DND-41 (cell line): ENCODE data around the gene G6PC2.

Experiments used
- ATAC-seq: fragments of 200-7000 bp; cut with Tn5 transposase; 3 replicates; pipeline ENCODE4 v1.9.1; 2021; ENCODE audit warnings: low read depth; ENCODE audit not compliant: insufficient read depth
- DNase-seq: peaks from one replicate; pipeline ENCODE4 v3.0.0-alpha.2; 2020
- H2AFZ ChIP-seq: 2 replicates; pipeline ENCODE4 v1.6.0; 2012; ENCODE audit warnings: low read depth, low read length
- H3K27ac ChIP-seq: 2 replicates; pipeline ENCODE4 v1.5.1; 2012; ENCODE audit warnings: low read length, inconsistent platforms
- H3K27me3 ChIP-seq: fragments of 200-600 bp; sonication (generic); 2 replicates; pipeline ENCODE4 v1.6.0; 2012; ENCODE audit warnings: low read length, mild to moderate bottlenecking, inconsistent platforms; ENCODE audit not compliant: insufficient read depth, poor library complexity
- H3K36me3 ChIP-seq: 2 replicates; pipeline ENCODE4 v1.5.1; 2012; ENCODE audit warnings: low read length, inconsistent platforms; ENCODE audit not compliant: insufficient read depth
- H3K4me1 ChIP-seq: 2 replicates; pipeline ENCODE4 v1.5.1; 2012; ENCODE audit warnings: mild to moderate bottlenecking, low read length; ENCODE audit not compliant: insufficient read depth
- H3K4me2 ChIP-seq: 2 replicates; pipeline ENCODE4 v1.6.0; 2012; ENCODE audit warnings: mild to moderate bottlenecking, moderate library complexity, low read length, inconsistent platforms; ENCODE audit not compliant: insufficient read depth
- H3K4me3 ChIP-seq, 2 experiments: fragments of 200-600 bp in 1 of 2; shearing (Covaris generic) in 1 of 2; 2 replicates each; pipeline ENCODE4 v1.5.1; 2012 to 2016; ENCODE audit warnings: inconsistent platforms in 2 of 2, low read length in 2 of 2, mild to moderate bottlenecking in 2 of 2, low read depth in 1 of 2, moderate library complexity in 1 of 2
- H3K79me2 ChIP-seq: 2 replicates; pipeline ENCODE4 v1.6.0; 2012; ENCODE audit warnings: low read length, inconsistent platforms; ENCODE audit not compliant: insufficient read depth
- H3K9ac ChIP-seq: 2 replicates; pipeline ENCODE4 v1.6.0; 2012; ENCODE audit warnings: low read depth, mild to moderate bottlenecking, inconsistent platforms, low read length, moderate library complexity
- H3K9me3 ChIP-seq: 2 replicates; pipeline ENCODE4 v1.5.1; 2012; ENCODE audit warnings: low read length, moderate library complexity, mild to moderate bottlenecking, inconsistent platforms; ENCODE audit not compliant: insufficient read depth, severe bottlenecking
- H4K20me1 ChIP-seq: 2 replicates; pipeline ENCODE4 v1.6.0; 2012; ENCODE audit warnings: low read length; ENCODE audit not compliant: insufficient read depth
- EZH2 ChIP-seq: IDR thresholded peaks from 3 replicates; pipeline ENCODE4 v1.6.1; 2012; ENCODE audit warnings: borderline replicate concordance, low read depth, mild to moderate bottlenecking, moderate library complexity, low read length, inconsistent platforms; ENCODE audit not compliant: severe bottlenecking
- TF ChIP-seq, protein P1 (sequence below): IDR thresholded peaks from 2 replicates; pipeline ENCODE4 v1.5.1; 2012; ENCODE audit warnings: borderline replicate concordance, low read length, moderate library complexity, mild to moderate bottlenecking; ENCODE audit not compliant: poor library complexity, severe bottlenecking; ENCODE audit errors: extremely low read depth

The G6PC2 gene

DNA sequence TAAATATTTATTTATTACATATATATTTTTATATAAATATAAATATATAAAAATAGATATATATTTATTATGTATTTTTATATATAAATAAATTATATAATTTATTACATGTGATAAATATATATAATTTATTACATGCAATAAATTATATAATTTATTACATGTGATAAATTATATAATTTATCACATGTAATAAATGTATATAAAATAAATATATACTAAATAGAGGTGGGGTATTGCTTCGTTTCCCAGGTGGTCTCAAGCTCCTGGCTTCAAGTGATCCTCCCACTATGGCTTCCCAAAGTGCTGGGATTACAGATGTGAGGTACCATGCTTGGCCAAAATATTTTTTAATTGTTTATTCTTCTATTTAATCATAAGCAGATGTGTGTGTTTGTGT is 3.6 kb upstream of the G6PC2 start:
- no peaks in the 10 kb centered on the region for H3K79me2 ChIP-seq
- no peak overlapping the region for H2AFZ ChIP-seq
- DNase-seq (no peak), ATAC-seq (no peak)
- TF ChIP-seq, protein P1, sequence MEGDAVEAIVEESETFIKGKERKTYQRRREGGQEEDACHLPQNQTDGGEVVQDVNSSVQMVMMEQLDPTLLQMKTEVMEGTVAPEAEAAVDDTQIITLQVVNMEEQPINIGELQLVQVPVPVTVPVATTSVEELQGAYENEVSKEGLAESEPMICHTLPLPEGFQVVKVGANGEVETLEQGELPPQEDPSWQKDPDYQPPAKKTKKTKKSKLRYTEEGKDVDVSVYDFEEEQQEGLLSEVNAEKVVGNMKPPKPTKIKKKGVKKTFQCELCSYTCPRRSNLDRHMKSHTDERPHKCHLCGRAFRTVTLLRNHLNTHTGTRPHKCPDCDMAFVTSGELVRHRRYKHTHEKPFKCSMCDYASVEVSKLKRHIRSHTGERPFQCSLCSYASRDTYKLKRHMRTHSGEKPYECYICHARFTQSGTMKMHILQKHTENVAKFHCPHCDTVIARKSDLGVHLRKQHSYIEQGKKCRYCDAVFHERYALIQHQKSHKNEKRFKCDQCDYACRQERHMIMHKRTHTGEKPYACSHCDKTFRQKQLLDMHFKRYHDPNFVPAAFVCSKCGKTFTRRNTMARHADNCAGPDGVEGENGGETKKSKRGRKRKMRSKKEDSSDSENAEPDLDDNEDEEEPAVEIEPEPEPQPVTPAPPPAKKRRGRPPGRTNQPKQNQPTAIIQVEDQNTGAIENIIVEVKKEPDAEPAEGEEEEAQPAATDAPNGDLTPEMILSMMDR = no peak
- no peak for TF ChIP-seq EZH2
- H3K4me3 ChIP-seq = no peak overlapping the region
- no peak overlapping the region for H3K27ac ChIP-seq
- no peaks in the 10 kb centered on the region for H4K20me1 ChIP-seq
- H3K27me3 ChIP-seq = no peaks in the 10 kb centered on the region
- no peaks in the 10 kb centered on the region for H3K9me3 ChIP-seq
- no peaks in the 10 kb centered on the region for H3K36me3 ChIP-seq
- no peaks in the 10 kb centered on the region for H3K4me1 ChIP-seq
- H3K9ac ChIP-seq = no peak overlapping the region
- H3K4me2 ChIP-seq = no peak overlapping the region

DNA sequence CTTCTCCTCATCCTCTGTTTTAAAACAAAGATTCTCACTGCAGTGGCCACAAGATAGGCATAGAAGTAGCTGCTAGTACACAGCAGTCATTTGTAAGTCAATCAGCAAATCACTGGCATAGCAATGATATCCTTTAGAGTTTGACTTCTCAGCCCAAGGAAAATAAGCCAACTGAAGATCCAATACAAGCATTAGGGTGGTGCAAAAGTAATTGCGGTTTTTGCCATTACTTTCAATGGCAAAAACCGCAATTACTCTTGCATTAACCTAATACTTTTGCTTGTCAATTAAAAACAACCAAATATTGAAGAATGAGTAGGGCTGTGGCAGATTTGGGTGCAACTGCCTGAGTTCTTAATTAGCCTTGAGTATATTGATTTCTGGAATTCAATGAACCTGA is 2.8 kb downstream of the G6PC2 start:
- no peak for TF ChIP-seq EZH2
- TF ChIP-seq, protein P1 = no peak
- no peaks in the 10 kb centered on the region for H3K36me3 ChIP-seq
- H3K4me2 ChIP-seq = no peak overlapping the region
- H4K20me1 ChIP-seq = no peaks in the 10 kb centered on the region
- ATAC-seq (no peak), DNase-seq (no peak)
- no peaks in the 10 kb centered on the region for H3K9me3 ChIP-seq
- no peak overlapping the region for H3K4me3 ChIP-seq
- H3K27ac ChIP-seq = no peak overlapping the region
- H2AFZ ChIP-seq = no peak overlapping the region
- no peaks in the 10 kb centered on the region for H3K4me1 ChIP-seq
- H3K79me2 ChIP-seq = no peaks in the 10 kb centered on the region
- H3K9ac ChIP-seq = no peak overlapping the region
- H3K27me3 ChIP-seq = peaks cover 3% of the 10 kb centered on the region

DNA sequence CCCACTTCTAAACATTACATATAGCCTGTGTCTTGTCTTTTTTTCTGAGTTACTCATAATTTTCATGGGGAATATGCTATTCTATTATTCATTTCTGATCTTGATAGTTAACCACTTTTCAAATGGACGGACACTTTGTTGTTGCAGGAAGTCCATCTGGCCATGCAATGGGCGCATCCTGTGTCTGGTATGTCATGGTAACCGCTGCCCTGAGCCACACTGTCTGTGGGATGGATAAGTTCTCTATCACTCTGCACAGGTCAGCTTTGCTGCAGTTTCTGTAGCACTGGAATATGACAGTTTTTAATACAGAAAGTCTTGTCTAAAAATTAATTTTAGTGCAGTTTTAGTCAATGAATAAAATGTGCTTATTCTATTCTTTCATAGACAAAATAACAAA is 3.3 kb downstream of the G6PC2 start:
- peaks cover 3% of the 10 kb centered on the region for H3K27me3 ChIP-seq

More for the DNA sequence above, 3.3 kb downstream of the G6PC2 start:
- TF ChIP-seq EZH2 = no peak
- TF ChIP-seq, protein P1 = no peak
- H2AFZ ChIP-seq = no peak overlapping the region
- H3K79me2 ChIP-seq = no peaks in the 10 kb centered on the region
- H3K4me1 ChIP-seq = no peaks in the 10 kb centered on the region
- H3K9me3 ChIP-seq = no peaks in the 10 kb centered on the region
- no peak overlapping the region for H3K4me2 ChIP-seq
- no peaks in the 10 kb centered on the region for H3K36me3 ChIP-seq
- H3K4me3 ChIP-seq = no peak overlapping the region
- no peak overlapping the region for H3K9ac ChIP-seq
- H4K20me1 ChIP-seq = no peaks in the 10 kb centered on the region
- ATAC-seq (no peak), DNase-seq (no peak)
- no peak overlapping the region for H3K27ac ChIP-seq
